Rectal smooth muscle tissue (tissue), 1 donor: ENCODE measurements around the gene CIC.

ENCODE experiments used
- H3K27ac ChIP-seq: one replicate; pipeline ENCODE4 v1.7.0; 2013; ENCODE audit warnings: low read depth, low read length, inconsistent platforms
- H3K27me3 ChIP-seq: one replicate; pipeline ENCODE4 v1.7.0; 2013; ENCODE audit warnings: low read length; ENCODE audit not compliant: control insufficient read depth, insufficient read depth
- H3K36me3 ChIP-seq: one replicate; pipeline ENCODE4 v1.7.0; 2013; ENCODE audit warnings: low read length; ENCODE audit not compliant: control insufficient read depth, insufficient read depth
- H3K4me1 ChIP-seq: one replicate; pipeline ENCODE4 v1.7.0; 2013; ENCODE audit warnings: low read length; ENCODE audit not compliant: control insufficient read depth, insufficient read depth
- H3K4me3 ChIP-seq: one replicate; pipeline ENCODE4 v1.7.0; 2013; ENCODE audit warnings: low read length
- H3K9ac ChIP-seq: one replicate; pipeline ENCODE4 v1.7.0; 2013; ENCODE audit warnings: low read length

The CIC gene

DNA sequence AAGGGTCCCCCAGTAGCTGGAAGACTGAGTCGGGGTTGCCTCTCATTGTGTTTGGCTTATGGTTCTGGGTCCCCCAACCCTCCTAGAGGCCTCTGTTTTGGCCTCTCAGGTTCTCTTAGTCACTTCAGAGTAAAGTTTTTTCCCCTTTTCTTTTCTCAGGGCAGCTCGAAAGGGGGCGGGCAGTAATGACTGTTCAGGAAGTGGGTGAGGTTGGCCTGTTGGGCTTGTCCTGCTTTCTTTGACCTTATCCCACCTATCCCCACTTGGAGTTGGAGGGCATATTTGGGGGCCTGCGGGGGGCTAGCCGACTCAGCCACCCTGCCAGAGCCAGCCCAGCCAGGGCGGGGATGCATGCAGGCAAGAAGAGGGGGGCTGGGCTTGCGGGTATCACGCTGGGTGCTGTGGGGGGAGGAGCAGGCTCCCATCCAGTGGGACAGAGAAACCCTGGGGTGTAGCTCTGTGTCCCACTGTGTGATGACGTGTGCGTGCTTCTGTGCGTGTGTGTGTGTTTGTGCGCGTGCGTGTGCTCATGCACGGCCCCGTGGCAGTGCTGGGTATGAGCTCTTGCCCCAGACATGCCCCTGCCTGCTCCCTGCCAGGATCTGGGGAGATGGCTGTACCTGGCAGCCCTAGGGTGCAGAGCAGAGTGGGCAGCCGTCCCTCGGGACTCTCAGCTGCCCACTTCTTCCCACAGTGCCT, 1.4 kb downstream of the CIC start:
- Histone ChIP-seq H3K4me1 (peaks cover 27% of the 10 kb centered on the region), H3K4me3 (peak overlapping the region; percentile 76), H3K36me3 (peaks cover 13% of the 10 kb centered on the region), H3K9ac (peak overlapping the region; percentile 93), H3K27me3 (no peaks in the 10 kb centered on the region), H3K27ac (peak overlapping the region; percentile 93)

DNA sequence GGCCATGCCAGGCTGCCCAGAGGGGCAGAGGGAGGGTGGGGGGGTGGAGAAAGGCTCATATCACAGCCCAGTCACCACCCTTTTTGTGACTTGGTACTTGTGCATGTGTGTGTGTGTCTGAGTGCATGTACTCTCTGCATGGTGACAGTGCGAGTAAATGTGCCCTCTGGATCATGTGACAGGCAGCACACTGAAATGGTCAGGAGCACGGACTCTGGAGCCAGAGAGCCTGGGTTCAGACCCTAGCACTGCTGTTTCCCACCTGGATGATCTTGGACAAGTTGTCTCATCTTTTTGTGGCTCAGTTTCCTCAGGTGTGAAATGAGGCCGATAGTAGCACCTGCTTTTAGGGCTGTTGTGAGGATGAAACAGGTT, 2.0 kb downstream of the CIC start:
- peak overlapping the region; percentile 76 for H3K4me3 ChIP-seq
- peaks cover 13% of the 10 kb centered on the region for H3K36me3 ChIP-seq
- H3K27ac ChIP-seq: peak overlapping the region; percentile 93
- H3K27me3 ChIP-seq: no peaks in the 10 kb centered on the region
- no peak overlapping the region for H3K9ac ChIP-seq
- peaks cover 27% of the 10 kb centered on the region for H3K4me1 ChIP-seq

DNA sequence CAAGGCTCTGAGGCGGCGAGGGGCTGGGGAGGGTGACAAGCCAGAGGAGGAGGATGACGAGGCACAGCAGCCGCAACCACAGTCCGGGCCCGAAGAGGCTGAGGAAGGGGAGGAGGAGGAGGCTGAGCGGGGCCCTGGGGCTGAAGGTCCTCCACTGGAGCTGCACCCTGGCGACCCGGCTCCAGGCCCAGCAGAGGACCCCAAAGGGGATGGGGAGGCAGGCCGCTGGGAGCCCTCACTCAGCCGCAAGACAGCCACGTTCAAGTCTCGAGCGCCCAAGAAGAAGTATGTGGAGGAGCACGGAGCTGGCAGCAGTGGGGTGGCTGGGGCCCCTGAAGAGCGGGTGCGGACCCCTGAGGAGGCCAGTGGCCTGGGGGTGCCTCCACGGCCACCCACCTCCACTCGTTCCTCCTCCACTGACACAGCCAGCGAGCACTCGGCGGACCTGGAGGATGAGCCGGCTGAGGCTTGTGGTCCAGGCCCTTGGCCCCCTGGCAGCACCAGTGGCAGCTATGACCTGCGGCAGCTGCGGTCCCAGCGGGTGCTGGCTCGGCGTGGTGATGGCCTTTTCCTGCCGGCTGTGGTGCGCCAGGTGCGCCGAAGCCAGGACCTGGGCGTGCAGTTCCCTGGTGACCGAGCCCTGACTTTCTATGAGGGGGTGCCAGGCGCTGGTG, 2.9 kb downstream of the CIC start:
- Histone ChIP-seq H3K4me3 (no peak overlapping the region), H3K27ac (no peak overlapping the region), H3K4me1 (peaks cover 27% of the 10 kb centered on the region), H3K27me3 (no peaks in the 10 kb centered on the region), H3K36me3 (peaks cover 13% of the 10 kb centered on the region), H3K9ac (no peak overlapping the region)

DNA sequence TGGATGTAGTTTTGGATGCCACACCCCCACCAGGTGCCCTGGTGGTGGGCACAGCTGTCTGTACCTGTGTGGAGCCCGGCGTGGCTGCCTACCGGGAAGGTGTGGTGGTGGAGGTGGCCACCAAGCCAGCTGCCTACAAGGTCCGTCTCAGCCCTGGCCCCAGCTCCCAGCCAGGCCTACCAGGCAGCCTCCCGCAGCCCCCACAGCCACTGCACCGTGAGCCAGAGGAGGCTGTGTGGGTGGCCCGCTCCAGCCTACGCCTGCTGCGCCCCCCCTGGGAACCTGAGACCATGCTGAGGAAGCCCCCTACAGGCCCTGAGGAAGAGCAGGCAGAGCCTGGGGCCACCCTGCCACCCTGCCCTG, 3.5 kb downstream of the CIC start:
- peaks cover 13% of the 10 kb centered on the region for H3K36me3 ChIP-seq
- peaks cover 29% of the 10 kb centered on the region for H3K4me1 ChIP-seq
- no peaks in the 10 kb centered on the region for H3K27me3 ChIP-seq
- no peak overlapping the region for H3K27ac ChIP-seq
- H3K4me3 ChIP-seq: no peak overlapping the region
- H3K9ac ChIP-seq: no peak overlapping the region

DNA sequence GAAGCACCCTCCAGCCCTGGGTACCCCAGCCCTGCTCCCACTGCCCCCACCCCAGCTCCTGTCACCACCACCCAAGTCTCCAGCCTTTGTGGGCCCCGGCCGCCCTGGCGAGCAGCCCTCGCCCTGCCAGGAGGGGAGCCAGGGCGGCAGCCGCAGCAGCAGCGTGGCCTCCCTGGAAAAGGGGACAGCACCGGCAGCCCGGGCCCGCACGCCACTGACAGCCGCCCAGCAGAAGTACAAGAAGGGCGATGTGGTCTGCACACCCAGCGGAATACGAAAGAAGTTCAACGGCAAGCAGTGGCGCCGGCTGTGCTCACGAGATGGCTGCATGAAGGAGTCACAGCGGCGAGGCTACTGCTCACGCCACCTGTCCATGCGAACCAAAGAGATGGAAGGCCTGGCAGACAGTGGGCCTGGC, 3.9 kb downstream of the CIC start:
- Histone ChIP-seq H3K36me3 (peaks cover 13% of the 10 kb centered on the region), H3K4me1 (peaks cover 30% of the 10 kb centered on the region), H3K27me3 (no peaks in the 10 kb centered on the region), H3K9ac (no peak overlapping the region), H3K27ac (no peak overlapping the region), H3K4me3 (no peak overlapping the region)

DNA sequence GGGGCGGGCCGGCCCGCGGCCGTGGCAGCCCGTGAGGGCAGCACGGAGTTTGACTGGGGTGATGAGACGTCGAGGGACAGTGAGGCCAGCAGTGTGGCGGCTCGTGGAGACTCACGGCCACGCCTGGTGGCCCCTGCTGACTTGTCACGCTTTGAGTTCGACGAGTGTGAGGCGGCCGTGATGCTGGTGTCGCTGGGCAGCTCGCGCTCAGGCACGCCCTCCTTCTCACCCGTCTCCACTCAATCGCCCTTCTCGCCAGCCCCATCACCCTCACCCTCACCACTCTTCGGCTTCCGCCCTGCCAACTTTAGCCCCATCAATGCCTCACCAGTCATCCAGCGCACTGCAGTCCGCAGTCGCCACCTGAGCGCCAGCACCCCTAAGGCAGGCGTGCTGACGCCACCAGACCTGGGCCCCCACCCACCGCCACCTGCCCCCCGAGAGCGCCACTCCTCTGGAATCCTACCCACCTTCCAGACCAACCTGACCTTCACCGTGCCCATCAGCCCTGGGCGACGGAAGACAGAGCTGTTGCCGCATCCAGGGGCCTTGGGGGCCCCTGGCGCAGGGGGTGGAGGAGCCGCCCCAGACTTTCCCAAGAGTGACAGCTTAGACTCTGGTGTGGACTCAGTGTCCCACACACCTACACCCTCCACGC, 4.5 kb downstream of the CIC start:
- Histone ChIP-seq H3K4me1 (peaks cover 35% of the 10 kb centered on the region), H3K4me3 (no peak overlapping the region), H3K36me3 (peaks cover 13% of the 10 kb centered on the region), H3K9ac (no peak overlapping the region), H3K27me3 (no peaks in the 10 kb centered on the region), H3K27ac (no peak overlapping the region)

DNA sequence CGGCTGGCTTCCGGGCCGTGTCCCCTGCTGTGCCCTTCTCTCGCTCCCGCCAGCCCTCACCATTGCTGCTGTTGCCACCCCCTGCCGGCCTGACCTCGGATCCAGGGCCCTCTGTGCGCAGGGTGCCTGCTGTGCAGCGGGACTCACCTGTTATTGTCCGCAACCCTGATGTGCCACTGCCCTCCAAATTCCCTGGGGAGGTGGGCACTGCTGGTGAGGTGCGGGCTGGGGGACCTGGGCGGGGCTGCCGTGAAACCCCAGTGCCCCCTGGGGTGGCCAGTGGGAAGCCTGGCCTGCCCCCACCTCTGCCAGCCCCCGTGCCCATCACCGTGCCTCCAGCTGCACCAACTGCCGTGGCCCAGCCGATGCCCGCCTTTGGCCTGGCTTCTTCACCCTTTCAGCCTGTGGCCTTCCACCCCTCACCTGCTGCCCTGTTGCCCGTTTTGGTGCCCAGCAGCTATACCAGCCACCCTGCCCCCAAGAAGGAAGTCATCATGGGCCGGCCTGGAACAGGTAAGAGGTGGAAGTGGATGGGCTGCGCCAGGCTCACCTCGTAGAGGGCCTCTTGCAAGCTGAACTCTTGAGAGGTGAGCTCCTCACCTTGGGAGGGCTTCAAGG, 5.1 kb downstream of the CIC start:
- H3K27me3 ChIP-seq: no peaks in the 10 kb centered on the region
- no peak overlapping the region for H3K27ac ChIP-seq
- H3K4me3 ChIP-seq: no peak overlapping the region
- H3K36me3 ChIP-seq: peaks cover 13% of the 10 kb centered on the region
- H3K4me1 ChIP-seq: peaks cover 42% of the 10 kb centered on the region
- H3K9ac ChIP-seq: no peak overlapping the region

DNA sequence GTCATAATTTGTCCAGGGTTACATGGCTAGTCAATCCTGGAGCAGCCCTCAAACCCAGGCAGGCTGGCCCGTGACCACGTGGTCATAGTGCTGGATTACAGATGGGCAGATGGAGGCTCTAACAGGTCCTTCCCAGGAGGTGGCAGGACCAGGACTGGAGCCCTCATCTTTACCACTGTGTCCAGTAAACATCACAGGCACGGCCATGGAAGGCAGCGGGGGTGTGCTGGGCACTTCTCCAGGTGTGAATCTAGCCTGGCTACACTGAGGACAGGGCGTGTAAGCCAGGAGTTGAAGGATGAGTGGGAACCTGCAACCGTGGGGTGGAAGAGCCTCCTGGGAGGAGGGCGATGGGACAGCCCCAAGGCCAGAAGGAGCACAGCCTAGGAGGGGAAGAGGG, 6.1 kb downstream of the CIC start:
- Histone ChIP-seq H3K36me3 (peaks cover 13% of the 10 kb centered on the region), H3K4me3 (no peak overlapping the region), H3K27me3 (no peaks in the 10 kb centered on the region), H3K4me1 (peaks cover 41% of the 10 kb centered on the region), H3K27ac (no peak overlapping the region), H3K9ac (no peak overlapping the region)

DNA sequence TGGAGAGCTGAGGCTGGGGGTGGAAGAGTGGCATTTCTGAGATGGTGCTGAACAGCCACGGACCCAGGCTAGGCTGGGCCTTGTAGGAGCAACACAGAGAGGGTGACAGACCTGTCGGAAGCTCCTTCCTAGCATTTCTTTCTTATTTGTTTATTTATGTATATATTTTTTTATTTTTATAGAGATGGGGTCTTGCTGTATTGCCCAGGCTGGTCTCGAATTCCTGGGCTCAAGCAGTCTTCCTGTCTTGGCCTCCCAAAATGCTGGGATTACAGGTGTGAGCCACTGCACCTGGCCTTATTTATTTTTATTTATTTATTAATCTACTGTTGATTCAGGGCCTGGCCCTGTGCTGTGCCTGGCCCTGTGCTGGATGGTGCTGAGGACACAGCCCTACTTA, 6.5 kb downstream of the CIC start:
- H3K27me3 ChIP-seq: no peaks in the 10 kb centered on the region
- peaks cover 36% of the 10 kb centered on the region for H3K4me1 ChIP-seq
- no peak overlapping the region for H3K4me3 ChIP-seq
- no peak overlapping the region for H3K27ac ChIP-seq
- H3K36me3 ChIP-seq: peaks cover 13% of the 10 kb centered on the region
- H3K9ac ChIP-seq: no peak overlapping the region

DNA sequence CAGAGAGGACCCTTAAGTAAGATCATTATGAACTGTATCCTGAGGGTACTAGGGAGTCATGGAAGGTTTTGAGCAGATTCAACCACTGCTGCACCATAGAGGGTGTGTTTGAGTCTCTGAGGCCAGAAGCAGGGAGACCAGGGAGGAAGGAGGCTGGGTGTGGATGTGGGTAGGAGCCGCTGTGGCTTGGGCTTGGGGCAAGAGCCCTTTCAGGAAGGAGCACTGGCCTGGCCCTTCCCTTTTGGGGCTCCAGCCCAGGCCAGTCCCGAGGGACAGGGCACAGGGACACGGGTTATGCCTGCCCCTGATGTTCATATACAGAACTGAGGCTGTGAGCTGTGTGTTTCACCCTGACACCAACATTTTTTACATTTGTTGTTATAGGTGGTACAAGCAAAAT, 7.2 kb downstream of the CIC start:
- Histone ChIP-seq H3K4me1 (peaks cover 30% of the 10 kb centered on the region), H3K27me3 (no peaks in the 10 kb centered on the region), H3K4me3 (no peak overlapping the region), H3K27ac (no peak overlapping the region), H3K36me3 (peaks cover 13% of the 10 kb centered on the region), H3K9ac (no peak overlapping the region)

DNA sequence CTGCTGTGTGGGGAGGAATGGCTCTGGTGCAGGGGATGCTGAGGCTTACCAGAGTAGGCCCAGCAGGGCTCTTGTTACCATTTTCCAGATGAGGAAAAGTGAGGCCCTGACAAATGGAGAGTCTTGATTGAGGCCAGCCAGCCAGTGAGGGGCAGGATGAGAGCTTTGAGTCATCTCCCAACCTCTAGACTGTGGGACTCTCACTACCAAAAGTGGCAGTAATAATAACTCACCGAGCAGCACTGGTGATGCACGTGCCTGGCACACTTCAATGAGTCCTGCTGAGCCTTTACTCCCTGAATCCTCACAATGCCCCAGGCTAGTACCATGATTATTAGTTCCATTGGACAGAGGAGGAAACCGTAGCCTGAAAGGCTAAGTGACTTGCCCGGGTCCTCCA, 7.8 kb downstream of the CIC start:
- peaks cover 34% of the 10 kb centered on the region for H3K4me1 ChIP-seq

DNA sequence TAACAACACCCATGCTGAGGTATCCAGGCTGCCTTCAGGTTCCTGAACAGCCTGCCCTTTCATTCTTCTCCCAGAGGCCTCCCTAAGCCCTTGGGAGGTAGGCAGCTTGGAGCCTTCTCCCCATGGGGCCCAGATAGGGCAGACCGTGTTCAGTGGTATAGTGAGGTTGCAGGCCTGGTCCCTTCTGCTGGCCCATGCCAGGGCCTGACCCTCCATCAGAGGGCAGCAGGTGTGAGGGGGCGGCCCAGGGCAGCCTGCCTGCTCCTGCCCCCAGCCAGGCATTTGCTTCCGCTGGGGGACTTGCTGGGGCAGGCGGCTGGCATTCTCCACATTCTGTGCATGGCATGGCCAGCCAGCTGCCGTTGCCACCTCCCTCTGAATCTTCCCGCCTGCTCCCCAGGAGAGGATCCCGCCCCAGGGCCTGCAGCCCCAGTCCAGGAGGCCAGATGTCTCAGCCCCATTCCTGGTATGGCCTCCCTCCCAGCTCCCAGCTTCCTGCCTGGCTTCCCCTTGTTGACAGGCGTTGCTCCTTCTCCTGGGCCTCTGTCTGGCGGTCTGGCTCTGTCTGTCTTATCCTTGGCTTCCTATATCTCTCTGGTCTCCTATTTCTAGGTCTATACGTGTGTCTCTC, 8.9 kb downstream of the CIC start:
- H3K36me3 ChIP-seq: peaks cover 13% of the 10 kb centered on the region
- H3K9ac ChIP-seq: no peak overlapping the region
- H3K4me1 ChIP-seq: peaks cover 42% of the 10 kb centered on the region
- H3K4me3 ChIP-seq: no peak overlapping the region
- H3K27ac ChIP-seq: peak overlapping the region; percentile 93
- no peaks in the 10 kb centered on the region for H3K27me3 ChIP-seq

More for the DNA sequence above, 7.8 kb downstream of the CIC start:
- no peak overlapping the region for H3K9ac ChIP-seq
- peak overlapping the region; percentile 16 for H3K27ac ChIP-seq
- H3K27me3 ChIP-seq: no peaks in the 10 kb centered on the region
- H3K36me3 ChIP-seq: peaks cover 13% of the 10 kb centered on the region
- H3K4me3 ChIP-seq: no peak overlapping the region
